Sigmoid colon (tissue), 7 donors: ENCODE results near the gene CCDC92B. TPM values are rescaled to one million over a fixed set of nuclear protein-coding genes. Genes with fewer than 3 reads are reported as not detected.

Experiments used
- DNase-seq: peaks from one replicate; pipeline ENCODE4 v3.0.0-alpha.2; 2019
- H3K27ac ChIP-seq, 4 donors: fragments of 200-600 bp; sonication (generic); one replicate each; pipeline ENCODE4 v1.5.1; 2016 to 2019; ENCODE audit warnings: mild to moderate bottlenecking in 1 of 4
- H3K27me3 ChIP-seq, 3 donors: fragments of 200-600 bp; sonication (generic); one replicate each; pipeline ENCODE4 v1.5.1; 2019; ENCODE audit warnings: mild to moderate bottlenecking in 1 of 3
- H3K36me3 ChIP-seq, 4 donors: fragments of 200-600 bp; sonication (generic); one replicate each; pipeline ENCODE4 v1.5.1; 2016 to 2019
- H3K4me1 ChIP-seq, 4 donors: fragments of 200-600 bp; sonication (generic); one replicate each; pipeline ENCODE4 v1.5.1; 2017 to 2019
- H3K4me3 ChIP-seq, 4 donors: fragments of 200-600 bp; sonication (generic); one replicate each; pipeline ENCODE4 v1.5.1; 2017 to 2019; ENCODE audit warnings: mild to moderate bottlenecking in 2 of 4, moderate library complexity in 1 of 4
- H3K9me3 ChIP-seq, 4 donors: fragments of 200-600 bp in 3 of 4; sonication (generic) in 3 of 4; one replicate each; pipeline versions ENCODE4 v1.5.1 to v1.6.1; 2013 to 2019
- EP300 ChIP-seq, 4 donors: sonication (generic); formaldehyde crosslinking; IDR thresholded peaks; one replicate each; pipeline ENCODE4 v1.6.1; 2017; ENCODE audit warnings: antibody characterized with exemption in 4 of 4
- POLR2A ChIP-seq, 2 donors: fragments of 450-650 bp; IDR thresholded peaks; one replicate each; pipeline ENCODE4 v1.6.1; 2016; ENCODE audit warnings: antibody characterized with exemption in 2 of 2, mild to moderate bottlenecking in 2 of 2, moderate library complexity in 2 of 2
- POLR2AphosphoS5 ChIP-seq, 4 donors: sonication (generic); formaldehyde crosslinking; IDR thresholded peaks; one replicate each; pipeline ENCODE4 v1.6.1; 2017; ENCODE audit warnings: antibody characterized with exemption in 4 of 4
- WGBS, 2 donors: extraction: QIAGEN DNeasy Blood & Tissue Kit; methylation state at CpG; one replicate each; pipeline ENCODE4 v1.1.7; 2013; 5-methylcytosine and 5-hydroxymethylcytosine counted together
- intact Hi-C: fragments of 100-400 bp; cut with DNase I; formaldehyde crosslinking; loops from one replicate; pipeline ENCODE4 v1.15.1; 2023
- polyA plus RNA-seq, 3 donors: library from polyadenylated mRNA; stranded (reverse); fragments of 200-250 nt; gene quantifications; one replicate each; pipeline ENCODE4 v1.2.3, GENCODE V29; 2013
- total RNA-seq, 4 donors: library from RNA; depleted of rRNA; stranded (reverse); fragments of >200 nt; gene quantifications; one replicate each; pipeline ENCODE4 v1.1.0, GENCODE V29; 2016
- TF ChIP-seq, protein P1 (sequence below), 4 experiments: fragments of 450-650 bp in 3 of 4; fragments of 200-600 bp in 1 of 4; IDR thresholded peaks; one replicate each; pipeline ENCODE4 v1.5.1; 2016 to 2019; ENCODE audit warnings: antibody characterized with exemption in 4 of 4, mild to moderate bottlenecking in 3 of 4, moderate library complexity in 2 of 4
- donor health status: healthy with polysubstance abuse.
- donor health status: Bipolar disorder and iron deficiency.
- donor health status: healthy.

The CCDC92B gene
- total and polyA plus RNA-seq, 7 donors = under 0.01 to 0.77 (median 0.18) TPM; not detected in 3

DNA sequence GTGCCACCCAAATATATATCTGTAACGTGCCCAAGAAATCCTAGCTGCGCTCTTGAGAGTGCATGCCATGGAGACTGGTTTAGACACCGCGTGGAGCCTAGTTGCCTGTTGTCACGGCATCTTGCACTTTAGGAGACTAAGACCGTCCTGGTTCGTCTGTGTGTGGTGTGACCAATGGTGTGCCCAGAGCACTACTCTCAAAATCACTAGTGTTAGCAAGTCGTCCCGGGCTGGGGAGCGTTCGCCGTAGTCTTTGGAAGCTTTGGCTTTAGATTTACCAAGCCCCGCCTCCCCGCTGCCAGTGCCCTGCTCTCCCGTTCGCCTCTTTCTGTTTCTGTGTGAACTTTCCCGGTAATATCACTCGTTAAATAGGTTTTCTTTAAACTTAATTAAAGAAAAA, 64.9 kb downstream of the CCDC92B start:
- TF ChIP-seq, protein P1, sequence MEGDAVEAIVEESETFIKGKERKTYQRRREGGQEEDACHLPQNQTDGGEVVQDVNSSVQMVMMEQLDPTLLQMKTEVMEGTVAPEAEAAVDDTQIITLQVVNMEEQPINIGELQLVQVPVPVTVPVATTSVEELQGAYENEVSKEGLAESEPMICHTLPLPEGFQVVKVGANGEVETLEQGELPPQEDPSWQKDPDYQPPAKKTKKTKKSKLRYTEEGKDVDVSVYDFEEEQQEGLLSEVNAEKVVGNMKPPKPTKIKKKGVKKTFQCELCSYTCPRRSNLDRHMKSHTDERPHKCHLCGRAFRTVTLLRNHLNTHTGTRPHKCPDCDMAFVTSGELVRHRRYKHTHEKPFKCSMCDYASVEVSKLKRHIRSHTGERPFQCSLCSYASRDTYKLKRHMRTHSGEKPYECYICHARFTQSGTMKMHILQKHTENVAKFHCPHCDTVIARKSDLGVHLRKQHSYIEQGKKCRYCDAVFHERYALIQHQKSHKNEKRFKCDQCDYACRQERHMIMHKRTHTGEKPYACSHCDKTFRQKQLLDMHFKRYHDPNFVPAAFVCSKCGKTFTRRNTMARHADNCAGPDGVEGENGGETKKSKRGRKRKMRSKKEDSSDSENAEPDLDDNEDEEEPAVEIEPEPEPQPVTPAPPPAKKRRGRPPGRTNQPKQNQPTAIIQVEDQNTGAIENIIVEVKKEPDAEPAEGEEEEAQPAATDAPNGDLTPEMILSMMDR (IDR thresholded peaks at IDR 0.05) = no peak
- TF ChIP-seq POLR2A (IDR thresholded peaks at IDR 0.05) (no peak), EP300 (IDR thresholded peaks at IDR 0.05) (no peak), POLR2AphosphoS5 (IDR thresholded peaks at IDR 0.05) (no peak)
- intact Hi-C loops = loop anchor here (10.0 kb wide), 1 partner anchor 200 kb away; no protein-coding TSS in a partner anchor
- no peak for DNase-seq
- 93 to 94% methylated on average over 18 of the region's 18 CpGs for WGBS, 2 donors
- Histone ChIP-seq H3K27ac (no peak overlapping the region), H3K36me3 (peaks cover 13 to 51% (median 25%) of the 10 kb centered on the region in 4 donors), H3K9me3 (no peaks in the 10 kb centered on the region), H3K4me1 (peaks cover 0 to 48% (median 39%) of the 10 kb centered on the region in 4 donors), H3K4me3 (no peak overlapping the region), H3K27me3 (no peaks in the 10 kb centered on the region)

DNA sequence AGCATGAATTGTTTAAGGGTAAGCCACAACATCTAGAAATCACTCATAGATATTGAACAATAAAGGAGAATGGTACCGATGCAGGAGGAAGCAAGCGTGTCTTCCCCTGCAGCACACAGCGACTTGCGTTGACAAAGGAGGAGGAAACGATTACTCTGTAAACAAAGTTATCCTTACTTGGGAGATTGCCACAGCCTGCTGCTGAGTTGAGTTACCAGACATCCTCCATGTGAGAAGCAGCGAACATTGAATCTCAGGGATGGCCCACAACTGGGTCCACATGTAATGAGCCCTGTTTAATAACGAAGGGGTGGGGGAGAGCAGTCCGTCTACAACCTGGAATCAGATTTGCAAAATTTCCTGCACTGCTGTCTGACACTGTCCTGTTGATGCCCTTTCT, 65.5 kb downstream of the CCDC92B start:
- DNase-seq = peak; percentile 66
- intact Hi-C loops = loop anchor here (10.0 kb wide), 1 partner anchor 199 kb away; no protein-coding TSS in a partner anchor
- H3K27me3 ChIP-seq = no peaks in the 10 kb centered on the region
- peak overlapping the region in 1 of 4 donors; percentile 24 for H3K27ac ChIP-seq
- no peaks in the 10 kb centered on the region for H3K9me3 ChIP-seq
- H3K36me3 ChIP-seq = peaks cover 13 to 50% (median 25%) of the 10 kb centered on the region in 4 donors
- WGBS, 2 donors = 15 to 58% methylated on average over 8 of the region's 8 CpGs
- TF ChIP-seq, protein P1 (IDR thresholded peaks at IDR 0.05) = no peak
- TF ChIP-seq POLR2AphosphoS5 (IDR thresholded peaks at IDR 0.05) = peak in 1 of 4 donors; percentile 9
- H3K4me1 ChIP-seq = peaks cover 0 to 42% (median 32%) of the 10 kb centered on the region in 4 donors
- no peak overlapping the region for H3K4me3 ChIP-seq

DNA sequence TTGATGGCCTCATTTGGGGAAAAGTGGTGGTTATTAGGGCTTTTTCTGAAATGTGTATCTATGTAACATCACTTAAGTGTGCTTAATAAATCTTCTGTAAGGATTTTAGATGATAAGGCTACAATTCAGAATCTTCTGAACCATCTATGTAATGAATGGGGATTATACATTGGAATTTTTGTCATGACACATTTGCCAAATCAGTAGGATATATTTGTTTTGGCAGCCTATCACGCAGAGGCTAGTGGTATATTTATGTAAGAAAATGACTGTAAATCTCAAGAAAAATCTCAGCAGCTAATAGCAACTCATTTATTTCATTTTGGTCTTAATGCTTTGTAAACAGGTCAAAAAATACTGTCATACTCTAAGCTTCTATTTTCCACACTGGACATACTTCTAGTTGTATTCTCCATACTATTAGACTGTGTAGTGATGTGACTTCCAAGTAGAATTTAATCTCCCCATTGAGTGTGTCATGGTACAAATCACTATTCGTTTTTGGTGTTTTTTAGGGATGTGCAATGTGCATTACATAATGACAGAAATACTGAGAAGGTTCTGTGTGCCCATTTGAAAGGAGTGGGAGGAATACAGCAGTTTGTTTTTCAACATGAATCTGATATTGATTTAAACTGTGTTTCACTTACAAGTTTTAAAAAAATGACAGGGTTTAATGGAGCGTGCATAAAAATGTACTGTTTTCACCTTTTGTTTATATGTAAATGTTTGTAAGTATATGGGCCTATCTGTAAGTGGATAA, 67.1 kb downstream of the CCDC92B start:
- intact Hi-C loops = loop anchor here (10.0 kb wide), 1 partner anchor 198 kb away; no protein-coding TSS in a partner anchor

DNA sequence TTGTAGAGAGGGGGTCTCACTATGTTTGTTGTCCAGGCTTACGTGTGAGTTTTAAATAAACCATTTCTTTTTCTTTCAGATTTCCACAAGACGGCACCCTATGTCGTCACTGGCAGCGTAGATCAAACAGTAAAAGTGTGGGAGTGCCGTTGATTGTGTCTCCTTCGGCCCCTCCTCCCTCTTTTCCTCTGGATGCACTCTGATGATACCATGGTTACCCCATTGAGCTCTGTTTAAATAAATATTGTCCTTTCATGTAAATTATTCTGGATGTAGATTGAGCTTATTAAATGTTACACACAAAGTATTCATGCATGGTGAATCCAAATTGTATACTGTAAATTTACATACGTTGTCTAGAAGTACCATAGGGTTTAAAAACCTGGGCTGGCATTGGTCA, 67.8 kb downstream of the CCDC92B start:
- WGBS, 2 donors = 79 to 83% methylated on average over 7 of the region's 7 CpGs
- H3K4me3 ChIP-seq = no peak overlapping the region
- TF ChIP-seq, protein P1 (IDR thresholded peaks at IDR 0.05) = no peak
- no peak for TF ChIP-seq EP300 (IDR thresholded peaks at IDR 0.05)
- TF ChIP-seq POLR2AphosphoS5 (IDR thresholded peaks at IDR 0.05) = no peak
- TF ChIP-seq POLR2A (IDR thresholded peaks at IDR 0.05) = no peak
- intact Hi-C loops = loop anchor here (10.0 kb wide), 1 partner anchor 197 kb away; no protein-coding TSS in a partner anchor
- no peak for DNase-seq
- no peak overlapping the region for H3K27ac ChIP-seq
- no peaks in the 10 kb centered on the region for H3K9me3 ChIP-seq
- peaks cover 0 to 19% (median 10%) of the 10 kb centered on the region in 4 donors for H3K4me1 ChIP-seq
- H3K27me3 ChIP-seq = no peaks in the 10 kb centered on the region
- H3K36me3 ChIP-seq = peaks cover 13 to 71% (median 29%) of the 10 kb centered on the region in 4 donors

More for the DNA sequence above, 67.1 kb downstream of the CCDC92B start:
- Histone ChIP-seq H3K4me3 (no peak overlapping the region), H3K36me3 (peaks cover 13 to 66% (median 29%) of the 10 kb centered on the region in 4 donors), H3K27ac (no peak overlapping the region), H3K4me1 (peaks cover 0 to 26% (median 17%) of the 10 kb centered on the region in 4 donors), H3K9me3 (no peaks in the 10 kb centered on the region), H3K27me3 (no peaks in the 10 kb centered on the region)
- no peak for TF ChIP-seq POLR2A (IDR thresholded peaks at IDR 0.05)
- TF ChIP-seq POLR2AphosphoS5 (IDR thresholded peaks at IDR 0.05) = no peak
- TF ChIP-seq EP300 (IDR thresholded peaks at IDR 0.05) = no peak
- TF ChIP-seq, protein P1 (IDR thresholded peaks at IDR 0.05) = no peak
- WGBS, 2 donors = 75 to 81% methylated on average over 3 of the region's 3 CpGs
- DNase-seq = no peak
